Measurements from ENCODE around the gene SGMS1.

Gene SGMS1

GRCh38 chr10:50326757-50327701 is 296.7 kb downstream of the SGMS1 start:
- in situ Hi-C loops (cut with HindIII; ENCODE audit: low pct_ligation_motif_present, low sequenced_read_pairs) = no loop called here
- Histone ChIP-seq H3K27me3 (replicated peaks) (no peaks in the 10 kb centered on the region), H3K4me3 (ENCODE audit: low read depth, low read length) (no peak overlapping the region), H3K36me3 (replicated peaks) (no peaks in the 10 kb centered on the region), H3K27ac (peak overlapping the region; percentile 70)
- TF ChIP-seq CTCF (IDR thresholded peaks at IDR 0.05; ENCODE audit: low read depth, low read length, missing control alignments) = no peak
- peak; percentile 45 for DNase-seq

GRCh38 chr10:50326172-50326555 is 297.6 kb downstream of the SGMS1 start:
- Histone ChIP-seq H3K36me3 (replicated peaks) (no peaks in the 10 kb centered on the region), H3K27me3 (replicated peaks) (no peaks in the 10 kb centered on the region), H3K27ac (peak overlapping the region; percentile 70), H3K4me3 (ENCODE audit: low read depth, low read length) (no peak overlapping the region)
- no peak for TF ChIP-seq CTCF (IDR thresholded peaks at IDR 0.05; ENCODE audit: low read depth, low read length, missing control alignments)
- DNase-seq = no peak
- in situ Hi-C loops (cut with HindIII; ENCODE audit: low pct_ligation_motif_present, low sequenced_read_pairs) = no loop called here

- no peaks in the 10 kb centered on the region for H3K27me3 ChIP-seq (replicated peaks)
- no peak for TF ChIP-seq CTCF (IDR thresholded peaks at IDR 0.05; ENCODE audit: low read depth, low read length, missing control alignments)
- H3K4me3 ChIP-seq (ENCODE audit: low read depth, low read length) = no peak overlapping the region
- peak; percentile 94 for DNase-seq
- in situ Hi-C loops (cut with HindIII; ENCODE audit: low pct_ligation_motif_present, low sequenced_read_pairs) = no loop called here
- no peaks in the 10 kb centered on the region for H3K36me3 ChIP-seq (replicated peaks)
- H3K27ac ChIP-seq = peak overlapping the region; percentile 70
Observed at GRCh38 chr10:50325449-50326171, 298.1 kb downstream of the SGMS1 start.

- Histone ChIP-seq H3K27ac (peak overlapping the region; percentile 70), H3K27me3 (replicated peaks) (no peaks in the 10 kb centered on the region), H3K4me3 (ENCODE audit: low read depth, low read length) (no peak overlapping the region), H3K36me3 (replicated peaks) (no peaks in the 10 kb centered on the region)
- no peak for DNase-seq
- in situ Hi-C loops (cut with HindIII; ENCODE audit: low pct_ligation_motif_present, low sequenced_read_pairs) = no loop called here
- no peak for TF ChIP-seq CTCF (IDR thresholded peaks at IDR 0.05; ENCODE audit: low read depth, low read length, missing control alignments)
Observed at GRCh38 chr10:50324680-50325393, 298.9 kb downstream of the SGMS1 start.

- no peak for TF ChIP-seq CTCF (IDR thresholded peaks at IDR 0.05; ENCODE audit: low read depth, low read length, missing control alignments)
- Histone ChIP-seq H3K36me3 (replicated peaks) (no peaks in the 10 kb centered on the region), H3K27me3 (replicated peaks) (no peaks in the 10 kb centered on the region), H3K4me3 (ENCODE audit: low read depth, low read length) (no peak overlapping the region), H3K27ac (no peak overlapping the region)
- no peak for DNase-seq
- in situ Hi-C loops (cut with HindIII; ENCODE audit: low pct_ligation_motif_present, low sequenced_read_pairs) = no loop called here
Observed at GRCh38 chr10:50324046-50324445, 299.7 kb downstream of the SGMS1 start.

All from brain microvascular endothelial cell (primary cell).